Subcutaneous adipose tissue (tissue), 4 donors: ENCODE measurements around the gene TBCEL. TPM values are rescaled to one million over a fixed set of nuclear protein-coding genes. Genes with fewer than 3 reads are reported as not detected.

ENCODE experiments used
- CTCF ChIP-seq: fragments of 450-650 bp; IDR thresholded peaks from one replicate; pipeline ENCODE4 v1.5.1; 2016; ENCODE audit warnings: low read depth, mild to moderate bottlenecking, control low read depth, antibody characterized with exemption, moderate library complexity
- total RNA-seq, 4 donors: library from RNA; depleted of rRNA; stranded (reverse); fragments of >200 nt; gene quantifications; one replicate each; pipeline ENCODE4 v1.1.0, GENCODE V29; 2016

Gene TBCEL
- total RNA-seq, 4 donors from 2014 or later, result 15.8 to 26.0 (median 18.2) TPM

DNA sequence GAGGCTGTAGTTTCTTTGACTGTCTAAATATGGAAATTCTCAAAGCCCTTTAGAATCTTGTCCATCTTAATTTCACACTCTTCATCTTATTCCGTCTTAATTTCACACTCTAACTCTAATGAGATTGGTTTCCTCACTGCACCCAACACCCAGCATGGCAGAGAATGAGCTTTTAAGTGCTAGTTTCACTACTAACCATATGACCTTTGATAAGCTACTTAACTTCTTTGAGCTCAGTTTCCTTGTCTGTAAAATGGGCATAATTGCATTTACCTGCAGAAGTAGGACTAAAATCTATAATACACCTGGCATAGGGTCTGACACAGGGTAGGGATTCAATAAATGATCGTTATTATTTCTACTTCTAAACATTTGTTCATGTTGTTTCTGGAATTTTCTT is 30.4 kb downstream of the TBCEL start:
- no peak for TF ChIP-seq CTCF

- TF ChIP-seq CTCF, result no peak
These were observed 31.2 kb downstream of the TBCEL start for GRCh38 chr11:121055076-121055475.

DNA sequence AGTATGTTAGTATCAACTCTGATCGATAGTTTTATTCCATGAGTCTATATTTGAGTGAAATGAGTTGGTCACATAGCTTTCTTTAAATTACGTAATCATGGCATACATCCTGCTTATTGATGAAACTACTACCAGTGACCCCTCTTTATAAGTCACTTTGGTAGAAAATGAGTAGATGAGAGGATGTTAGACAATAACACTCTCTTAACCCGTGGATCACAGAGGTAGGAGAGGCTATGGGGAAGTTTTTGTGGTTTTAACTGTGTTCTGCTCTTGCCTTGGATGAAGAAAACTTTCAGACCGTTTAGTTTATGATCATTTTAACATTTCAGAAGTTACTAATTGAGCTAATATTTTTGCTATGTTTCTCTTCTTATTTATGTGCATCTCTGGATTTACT is 34.0 kb downstream of the TBCEL start:
- no peak for TF ChIP-seq CTCF

GRCh38 chr11:121058941-121059340 is 35.0 kb downstream of the TBCEL start:
- TF ChIP-seq CTCF, result no peak

- no peak for TF ChIP-seq CTCF
These were observed 35.7 kb downstream of the TBCEL start for GRCh38 chr11:121059605-121060004.

DNA sequence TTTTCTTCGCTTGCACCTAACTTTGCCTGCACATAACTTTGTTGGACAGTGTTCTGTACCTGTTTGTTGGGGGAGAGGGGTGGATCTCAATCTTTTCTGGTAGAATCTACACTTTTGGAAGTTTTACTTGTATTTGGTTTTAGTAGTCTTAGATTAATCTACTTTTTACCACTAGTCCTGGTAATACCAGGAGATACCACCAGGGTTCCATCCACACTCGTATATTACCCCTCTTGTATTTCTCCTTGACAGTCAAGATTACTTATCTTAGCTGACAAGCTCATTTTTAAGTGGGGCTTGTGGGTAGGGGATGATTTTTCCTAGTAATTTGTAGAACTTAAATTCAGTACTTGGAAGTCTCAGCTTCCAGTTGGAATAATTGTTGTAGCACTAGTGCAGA is 39.8 kb downstream of the TBCEL start:
- TF ChIP-seq CTCF, result no peak

DNA sequence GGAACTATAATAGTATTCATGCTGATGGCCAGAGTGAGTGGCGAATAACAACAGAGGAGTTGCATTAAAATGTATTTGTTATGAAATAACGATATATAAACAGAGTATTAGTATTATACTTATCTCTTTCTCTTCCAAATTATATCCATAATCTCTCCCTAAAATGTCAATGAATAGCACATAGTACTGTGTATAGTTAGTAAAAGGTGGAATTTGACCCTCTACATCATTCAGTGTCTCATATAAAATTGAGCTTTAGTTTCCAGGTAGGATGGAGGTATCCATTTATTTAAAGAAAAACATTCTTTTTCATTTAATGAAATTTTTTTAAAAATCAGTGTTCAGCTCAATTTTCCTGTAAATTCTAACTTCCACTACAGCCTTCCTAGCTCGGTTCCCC is 42.7 kb downstream of the TBCEL start:
- no peak for TF ChIP-seq CTCF
